ENCODE results near the gene IL1RN. TPM values are rescaled to one million over a fixed set of nuclear protein-coding genes. Genes with fewer than 3 reads are reported as not detected.

The IL1RN gene
- total RNA-seq, 1 experiment from 2014 or later, result not detected

- no peak for ATAC-seq
- H3K4me1 ChIP-seq (ENCODE audit: control insufficient read depth, insufficient read depth, low read length), result no peaks in the 10 kb centered on the region
- intact Hi-C loops (cut with micrococcal nuclease; ENCODE audit: unreplicated experiment), result no loop called here
- CTCF ChIA-PET, result no interaction called here
- no peak for DNase-seq (ENCODE audit: low read depth, low spot score)
- BruUV-seq (replicated peaks), result no TSS peak
- TF ChIP-seq POLR2AphosphoS5 (IDR thresholded peaks at IDR 0.05; ENCODE audit: low read depth, low read length) (no peak), REST (IDR thresholded peaks at IDR 0.05; ENCODE audit: insufficient read depth in 1 of 2, low read depth in 2 of 2, low read length in 1 of 2) (no peak), SIN3A (IDR thresholded peaks at IDR 0.05; ENCODE audit: borderline replicate concordance, insufficient read depth, low read depth, low read length) (no peak), CTCF (IDR thresholded peaks at IDR 0.05) (no peak), TCF7L2 (IDR thresholded peaks at IDR 0.05; ENCODE audit: low read depth, low read length) (no peak)
- peaks cover 7% of the 10 kb centered on the region; the same call in 1 of the 2 replicates for H3K27me3 ChIP-seq (ENCODE audit: control insufficient read depth, insufficient read depth, low read length)
- in situ Hi-C loops (cut with HindIII; ENCODE audit: low pct_unique_long_range_greater_than_20kb, low sequenced_read_pairs), result no loop called here
- H3K36me3 ChIP-seq (ENCODE audit: control insufficient read depth, insufficient read depth, low read length), result no peaks in the 10 kb centered on the region
- H3K4me3 ChIP-seq (ENCODE audit: low read depth in 2 of 2, low read length in 2 of 2), result no peak overlapping the region
- POLR2A ChIA-PET, result no interaction called here
- no peak overlapping the region for H3K27ac ChIP-seq (ENCODE audit: low read length)
- H3K9me3 ChIP-seq (ENCODE audit: control insufficient read depth, insufficient read depth, low read depth, low read length), result no peaks in the 10 kb centered on the region
These were observed 9.7 kb upstream of the IL1RN start for GRCh38 chr2:113117541-113118262.

GRCh38 chr2:113118263-113118657, 9.1 kb upstream of the IL1RN start:
- ATAC-seq (no peak), DNase-seq (ENCODE audit: low read depth, low spot score) (no peak)
- Histone ChIP-seq H3K27me3 (ENCODE audit: control insufficient read depth, insufficient read depth, low read length) (peaks cover 7% of the 10 kb centered on the region; the same call in 1 of the 2 replicates), H3K36me3 (ENCODE audit: control insufficient read depth, insufficient read depth, low read length) (no peaks in the 10 kb centered on the region), H3K4me3 (ENCODE audit: low read depth in 2 of 2, low read length in 2 of 2) (no peak overlapping the region), H3K4me1 (ENCODE audit: control insufficient read depth, insufficient read depth, low read length) (no peaks in the 10 kb centered on the region), H3K27ac (ENCODE audit: low read length) (no peak overlapping the region), H3K9me3 (ENCODE audit: control insufficient read depth, insufficient read depth, low read depth, low read length) (no peaks in the 10 kb centered on the region)
- TF ChIP-seq SIN3A (IDR thresholded peaks at IDR 0.05; ENCODE audit: borderline replicate concordance, insufficient read depth, low read depth, low read length) (no peak), POLR2AphosphoS5 (IDR thresholded peaks at IDR 0.05; ENCODE audit: low read depth, low read length) (no peak), CTCF (IDR thresholded peaks at IDR 0.05) (no peak), REST (IDR thresholded peaks at IDR 0.05; ENCODE audit: insufficient read depth in 1 of 2, low read depth in 2 of 2, low read length in 1 of 2) (no peak), TCF7L2 (IDR thresholded peaks at IDR 0.05; ENCODE audit: low read depth, low read length) (no peak)
- in situ Hi-C loops (cut with HindIII; ENCODE audit: low pct_unique_long_range_greater_than_20kb, low sequenced_read_pairs) (no loop called here), intact Hi-C loops (cut with micrococcal nuclease; ENCODE audit: unreplicated experiment) (no loop called here)
- ChIA-PET CTCF (no interaction called here), POLR2A (no interaction called here)
- no TSS peak for BruUV-seq (replicated peaks)
